Measurements from ENCODE around the gene HSPG2. TPM values are rescaled to one million over a fixed set of nuclear protein-coding genes. Genes with fewer than 3 reads are reported as not detected.
A peak's percentile ranks its signal among the peaks of the same experiment; 100 is the strongest.

The HSPG2 gene
- total and polyA plus RNA-seq, 9 of the 15 experiments (the other 6 are each of a cell fraction or from before 2014, with no cell fraction given) = 0.14 to 160 (median 15.7) TPM

- 0 out of 2 replicates have a peak, but pooled peaks have one; percentile 49 for TF ChIP-seq ZBTB17 (CRISPR knock-in tag; IDR thresholded peaks at IDR 0.05)
- no peak for TF ChIP-seq ZNF184 (CRISPR knock-in tag; IDR thresholded peaks at IDR 0.05)
- 0 out of 2 replicates have a peak, but pooled peaks have one; percentile 58 for TF ChIP-seq KAT7 (CRISPR knock-in tag; IDR thresholded peaks at IDR 0.05; ENCODE audit: borderline replicate concordance)
- peak; percentile 84 for TF ChIP-seq L3MBTL2 (IDR thresholded peaks at IDR 0.05)
- TF ChIP-seq ZFPM2 (CRISPR knock-in tag; IDR thresholded peaks at IDR 0.05) = no peak
- no peak for TF ChIP-seq XRCC3 (IDR thresholded peaks at IDR 0.05)
- no peak for TF ChIP-seq ZBTB1 (CRISPR knock-in tag; IDR thresholded peaks at IDR 0.05; ENCODE audit: borderline replicate concordance, low read depth)
- no peak for TF ChIP-seq ZNF318 (IDR thresholded peaks at IDR 0.05; ENCODE audit: borderline replicate concordance in 1 of 2, low read depth in 1 of 2)
- TF ChIP-seq ZNF12 (CRISPR knock-in tag; IDR thresholded peaks at IDR 0.05) = no peak
- TF ChIP-seq ZNF133 (CRISPR knock-in tag; IDR thresholded peaks at IDR 0.05) = no peak
- TF ChIP-seq SREBF2 (CRISPR knock-in tag; IDR thresholded peaks at IDR 0.05) = no peak
- TF ChIP-seq SMARCA4 (IDR thresholded peaks at IDR 0.05) = peak; percentile 93
- TF ChIP-seq TRIM24 (IDR thresholded peaks at IDR 0.05) = peak; percentile 57 to 74; a peak in 3 of 4 replicates
- TF ChIP-seq GTF2E2 (tag; IDR thresholded peaks at IDR 0.05) = no peak
- TF ChIP-seq ZNF253 (CRISPR knock-in tag; conservative IDR thresholded peaks at IDR 0.05) = no peak
- 0 out of 2 replicates have a peak, but pooled peaks have one; percentile 30 for TF ChIP-seq ATF7 (IDR thresholded peaks at IDR 0.05)
- no peak for TF ChIP-seq POLR2A (conservative IDR thresholded peaks at IDR 0.05)
- no peak for TF ChIP-seq TAF1 (IDR thresholded peaks at IDR 0.05; ENCODE audit: control insufficient read depth, extremely low read depth, insufficient read depth, low read length, severe bottlenecking)
- TF ChIP-seq ETS2 (tag; IDR thresholded peaks at IDR 0.05; ENCODE audit: borderline replicate concordance, poor library complexity, severe bottlenecking) = no peak
- no peak for TF ChIP-seq ZNF277 (CRISPR knock-in tag; IDR thresholded peaks at IDR 0.05; ENCODE audit: borderline replicate concordance)
- peak; percentile 92 for TF ChIP-seq RNF2 (IDR thresholded peaks at IDR 0.05)
Observed at GRCh38 chr1:21916447-21917238, 20.5 kb downstream of the HSPG2 start (continued).
